H1 (cell line): Measurements from ENCODE around the gene H1-8. TPM values are rescaled to one million over a fixed set of nuclear protein-coding genes. Genes with fewer than 3 reads are reported as not detected.

Experiments used
- CTCF ChIA-PET: fragments of 300-600 bp; sonication (Branson Sonifier 250); formaldehyde crosslinking; loops from one replicate; lab custom pipeline; 2021; ENCODE audit not compliant: partially characterized antibody; lab: Charles Lee
- POLR2A ChIA-PET: fragments of 300-600 bp; sonication (Branson Sonifier 250); formaldehyde crosslinking; loops from one replicate; lab custom pipeline; 2021; ENCODE audit warnings: inconsistent platforms; ENCODE audit not compliant: partially characterized antibody; lab: Charles Lee
- DNase-seq, 2 experiments: peaks; one replicate each; pipeline versions ENCODE4 v3.0.0 to v3.0.0-alpha.2; 2010 to 2022; ENCODE audit warnings: low spot score in 2 of 2, low read depth in 1 of 2, mixed read lengths in 1 of 2
- FAIRE-seq: peaks from 2 replicates; lab custom pipeline; 2011; peaks lifted over from hg19 to GRCh38; lab: Jason Lieb, UNC
- H2AFZ ChIP-seq: 2 replicates; pipeline ENCODE4 v1.8.1; 2012; ENCODE audit warnings: low read length, inconsistent platforms
- H2AK5ac ChIP-seq: 2 replicates; pipeline ENCODE4 v1.6.1; 2013; ENCODE audit warnings: low read depth, low read length
- H2BK120ac ChIP-seq: replicated peaks from 2 replicates; pipeline ENCODE3; 2013; ENCODE audit warnings: low read depth, low read length, inconsistent platforms
- H2BK12ac ChIP-seq: 2 replicates; pipeline ENCODE4 v1.6.1; 2013; ENCODE audit warnings: low read depth, low read length
- H2BK15ac ChIP-seq: 2 replicates; pipeline ENCODE4 v1.6.1; 2013; ENCODE audit warnings: low read length
- H2BK20ac ChIP-seq: 2 replicates; pipeline ENCODE4 v1.6.1; 2013; ENCODE audit warnings: low read length
- H2BK5ac ChIP-seq: 2 replicates; pipeline ENCODE4 v1.6.1; 2013; ENCODE audit warnings: low read depth, low read length
- H3K14ac ChIP-seq: 2 replicates; pipeline ENCODE4 v1.6.1; 2013; ENCODE audit warnings: inconsistent platforms; ENCODE audit not compliant: insufficient read length
- H3K18ac ChIP-seq: 2 replicates; pipeline ENCODE4 v1.6.1; 2013; ENCODE audit warnings: low read length; ENCODE audit errors: extremely low read depth
- H3K23ac ChIP-seq: 2 replicates; pipeline ENCODE4 v1.6.1; 2013; ENCODE audit warnings: inconsistent platforms; ENCODE audit not compliant: insufficient read length
- H3K23me2 ChIP-seq: 2 replicates; pipeline ENCODE4 v1.6.1; 2013; ENCODE audit warnings: low read depth, low read length
- H3K27ac ChIP-seq: 2 replicates; pipeline ENCODE4 v1.6.1; 2011; ENCODE audit warnings: low read depth, low read length, inconsistent platforms
- H3K27me3 ChIP-seq, 4 experiments: replicated peaks in 1 of 4; 1 replicate in 1 of 4; 2 replicates in 3 of 4; pipeline versions ENCODE4 v1.6.1 to v1.8.1; 2011 to 2013; ENCODE audit warnings: low read length in 3 of 4, mild to moderate bottlenecking in 3 of 4, inconsistent platforms in 2 of 4, mixed read lengths in 2 of 4, moderate library complexity in 1 of 4; ENCODE audit not compliant: control insufficient read depth in 3 of 4, insufficient read depth in 3 of 4; ENCODE audit errors: extremely low read depth in 1 of 4
- H3K36me3 ChIP-seq, 4 experiments: 2 replicates each; pipeline versions ENCODE4 v1.6.1 to v1.8.1; 2011 to 2013; ENCODE audit warnings: mild to moderate bottlenecking in 4 of 4, low read length in 3 of 4, moderate library complexity in 2 of 4, control low read depth in 1 of 4, inconsistent platforms in 1 of 4; ENCODE audit not compliant: insufficient read depth in 4 of 4, control insufficient read depth in 2 of 4
- H3K4ac ChIP-seq: replicated peaks from 2 replicates; pipeline ENCODE3; 2013; ENCODE audit warnings: low read length, low read depth, mixed read lengths, inconsistent platforms; ENCODE audit not compliant: insufficient read length
- H3K4me1 ChIP-seq, 4 experiments: replicated peaks in 1 of 4; 1 replicate in 1 of 4; 2 replicates in 3 of 4; pipeline versions ENCODE4 v1.6.1 to v1.8.1; 2011 to 2013; ENCODE audit warnings: low read length in 3 of 4, inconsistent platforms in 2 of 4, mixed read lengths in 1 of 4; ENCODE audit not compliant: insufficient read depth in 4 of 4, control insufficient read depth in 3 of 4
- H3K4me2 ChIP-seq, 2 experiments: 2 replicates each; pipeline versions ENCODE4 v1.6.1 to v1.8.1; 2011 to 2013; ENCODE audit warnings: low read depth in 2 of 2, low read length in 2 of 2, control low read depth in 1 of 2, inconsistent platforms in 1 of 2, mild to moderate bottlenecking in 1 of 2; ENCODE audit not compliant: insufficient read depth in 1 of 2
- H3K4me3 ChIP-seq, 4 experiments: fragments of 200-600, 300-600 bp in 1 of 4; sonication (generic), shearing (Covaris generic), sonication (Bioruptor Twin) in 1 of 4; 2 replicates each; pipeline versions ENCODE4 v1.5.1 to v1.8.1; 2011 to 2016; ENCODE audit warnings: low read length in 4 of 4, low read depth in 3 of 4, control low read depth in 2 of 4, inconsistent platforms in 2 of 4, mild to moderate bottlenecking in 2 of 4, mixed read lengths in 1 of 4, moderate library complexity in 1 of 4; ENCODE audit not compliant: insufficient read depth in 2 of 4; ENCODE audit errors: extremely low read depth in 1 of 4
- H3K56ac ChIP-seq: replicated peaks from 2 replicates; pipeline ENCODE3; 2013; ENCODE audit warnings: low read depth, mild to moderate bottlenecking, mixed read lengths, low read length, inconsistent platforms; ENCODE audit not compliant: insufficient read length
- H3K79me1 ChIP-seq: 2 replicates; pipeline ENCODE4 v1.6.1; 2013; ENCODE audit warnings: low read depth, low read length, control low read depth
- H3K79me2 ChIP-seq, 2 experiments: 2 replicates each; pipeline versions ENCODE4 v1.6.1 to v1.8.1; 2012 to 2013; ENCODE audit warnings: low read length in 2 of 2, mild to moderate bottlenecking in 2 of 2, inconsistent platforms in 1 of 2; ENCODE audit not compliant: insufficient read depth in 2 of 2, control insufficient read depth in 1 of 2
- H3K9ac ChIP-seq, 4 experiments: replicated peaks in 1 of 4; 1 replicate in 1 of 4; 2 replicates in 3 of 4; pipeline versions ENCODE4 v1.6.1 to v1.8.1; 2011 to 2013; ENCODE audit warnings: low read depth in 3 of 4, low read length in 3 of 4, control low read depth in 2 of 4, mild to moderate bottlenecking in 2 of 4, moderate library complexity in 2 of 4, inconsistent platforms in 1 of 4; ENCODE audit errors: extremely low read depth in 1 of 4
- H3K9me3 ChIP-seq, 2 experiments: 2 replicates each; pipeline versions ENCODE4 v1.6.1 to v1.8.1; 2012 to 2013; ENCODE audit warnings: mild to moderate bottlenecking in 2 of 2, moderate library complexity in 2 of 2, control low read depth in 1 of 2, inconsistent platforms in 1 of 2, low read depth in 1 of 2, low read length in 1 of 2, mixed read lengths in 1 of 2; ENCODE audit not compliant: insufficient read depth in 2 of 2
- H4K20me1 ChIP-seq, 2 experiments: replicated peaks in 1 of 2; 2 replicates each; pipeline versions ENCODE3 to v1.8.1; 2011 to 2013; ENCODE audit warnings: inconsistent platforms in 2 of 2, low read length in 2 of 2, mild to moderate bottlenecking in 1 of 2; ENCODE audit not compliant: insufficient read depth in 2 of 2, control insufficient read depth in 1 of 2
- H4K5ac ChIP-seq: 2 replicates; pipeline ENCODE4 v1.6.1; 2013; ENCODE audit warnings: low read length, low read depth, mixed read lengths, inconsistent platforms; ENCODE audit not compliant: insufficient read length
- H4K8ac ChIP-seq: 2 replicates; pipeline ENCODE4 v1.8.0; 2013; ENCODE audit warnings: mild to moderate bottlenecking, moderate library complexity, low read length, inconsistent platforms; ENCODE audit not compliant: insufficient read depth; ENCODE audit errors: extremely low read depth
- H4K91ac ChIP-seq: replicated peaks from 2 replicates; pipeline ENCODE3; 2013; ENCODE audit warnings: low read length, mixed read lengths, inconsistent platforms; ENCODE audit not compliant: insufficient read length
- CEBPB ChIP-seq: IDR thresholded peaks from 2 replicates; pipeline ENCODE4 v1.6.1; 2012; ENCODE audit warnings: low read depth, low read length
- CTBP2 ChIP-seq: IDR thresholded peaks from 2 replicates; pipeline ENCODE4 v1.7.0; 2011; ENCODE audit warnings: borderline replicate concordance, mild to moderate bottlenecking, moderate library complexity, mixed read lengths, low read length; ENCODE audit not compliant: insufficient read depth, insufficient read length
- GABPA ChIP-seq: IDR thresholded peaks from 2 replicates; pipeline ENCODE4 v1.6.1; 2011; ENCODE audit warnings: mild to moderate bottlenecking, low read length, moderate library complexity, borderline replicate concordance; ENCODE audit not compliant: insufficient read depth
- KDM1A ChIP-seq: fragments of 200-600, 300-600 bp; sonication (generic); IDR thresholded peaks from 2 replicates; pipeline ENCODE4 v1.7.1; 2016; ENCODE audit warnings: mild to moderate bottlenecking, low read length, borderline replicate concordance
- RBBP5 ChIP-seq: IDR thresholded peaks from 2 replicates; pipeline ENCODE4 v1.7.1; 2012; ENCODE audit warnings: low read depth, mild to moderate bottlenecking, inconsistent platforms, low read length, moderate library complexity, borderline replicate concordance
- WGBS, 2 experiments: shearing (Covaris generic) in 1 of 2; methylation state at CpG; one replicate each; pipeline versions ENCODE4 v1.1.6 to v1.1.7; 2013 to 2015; ENCODE audit warnings: low lambda C conversion rate in 2 of 2, mixed read lengths in 2 of 2, inconsistent platforms in 1 of 2, low coverage in 1 of 2, missing lambda C conversion rate in 1 of 2; ENCODE audit not compliant: insufficient replicate concordance in 2 of 2, insufficient coverage in 1 of 2, insufficient read length in 1 of 2; ENCODE audit errors: extremely low coverage in 1 of 2, missing lambda C conversion rate in 1 of 2; 5-methylcytosine and 5-hydroxymethylcytosine counted together
- polyA plus RNA-seq, 7 experiments: library from polyadenylated mRNA; depleted of rRNA in 3 of 7; stranded (reverse) in 5 of 7; unstranded in 2 of 7; fragments of >200 nt in 5 of 7; fragments of 200-250 nt in 2 of 7; gene quantifications; 1 replicate in 5 of 7; 2 replicates in 1 of 7; 4 replicates in 1 of 7; pipeline versions ENCODE4 v1.2.1 to v1.2.3, GENCODE V29; 2011 to 2013; ENCODE audit warnings: missing spikeins in 2 of 7, mixed read lengths in 2 of 7
- total RNA-seq: library from RNA; stranded (reverse); fragmentation: NEBNext Ultra II Directional; extraction: Animal tissue kit (Norgen Biotek cat#: 25700); gene quantifications from 2 replicates; pipeline ENCODE4 v1.2.1, GENCODE V29; 2021

Gene H1-8
- total and polyA plus RNA-seq, 2 of the 8 experiments (the other 6 are each of a cell fraction or from before 2014, with no cell fraction given), result not detected

DNA sequence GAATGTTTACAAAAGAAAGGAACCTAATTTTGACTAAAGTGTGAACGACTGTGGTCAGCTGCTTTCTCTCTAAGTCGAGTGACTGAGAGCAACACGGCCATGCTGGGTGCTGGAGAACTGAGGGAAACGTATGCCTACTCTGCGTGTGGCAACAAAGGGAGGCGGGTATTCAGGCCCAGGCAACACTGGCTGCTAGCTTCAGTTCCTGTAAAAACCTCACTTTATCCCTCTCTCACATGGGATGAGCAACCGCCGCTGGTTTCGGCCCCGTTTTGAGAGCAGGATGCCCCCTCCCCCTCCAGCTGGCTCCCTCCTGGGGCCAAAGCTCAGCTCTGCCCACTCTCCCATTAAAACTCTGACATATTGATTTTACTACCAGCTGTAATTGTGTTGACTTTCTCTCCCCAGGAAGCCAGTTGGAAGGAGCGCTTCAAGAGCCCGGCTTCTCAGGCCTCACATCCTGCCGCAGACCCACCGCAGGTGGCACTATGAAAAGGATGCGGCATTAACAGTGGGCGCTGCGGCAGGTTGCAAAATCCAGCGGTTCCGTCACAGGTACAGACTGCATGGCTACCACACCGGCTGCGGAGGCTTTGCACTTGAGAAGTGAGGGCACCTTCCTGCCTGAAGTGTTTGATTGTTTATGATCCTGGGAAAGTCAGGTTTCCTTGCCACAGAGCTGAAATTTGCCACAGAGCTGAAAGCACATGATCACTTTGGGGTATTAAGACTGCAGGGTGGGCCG lies 50.8 kb downstream of the H1-8 start:
- Histone ChIP-seq H2AFZ (0 out of 2 replicates have a peak overlapping the region, but pooled peaks have one; percentile 33), H4K20me1 (no peaks in the 10 kb centered on the region), H2AK5ac (peak overlapping the region; percentile 87), H3K4ac (peak overlapping the region; percentile 82), H3K36me3 (no peaks in the 10 kb centered on the region), H3K4me1 (peaks cover 13 to 58% (median 48%) of the 10 kb centered on the region in 4 experiments), H3K4me3 (peak overlapping the region in 1 of 4 experiments; percentile 53; a peak in 1 of 8 replicates), H3K27ac (no peak overlapping the region), H3K23ac (no peak overlapping the region), H4K91ac (peak overlapping the region; percentile 80), H3K9me3 (no peaks in the 10 kb centered on the region), H2BK15ac (peak overlapping the region; percentile 99), H2BK12ac (peak overlapping the region; percentile 99)
- POLR2A ChIA-PET, result interaction anchor here (0.9 to 2.5 kb wide), 7 partner anchors 10 to 104 kb away, joined by 3 to 14 read pairs (median 3); partner anchors contain the start of gene PLXND1
- FAIRE-seq, result no peak
- TF ChIP-seq RBBP5, result peak; percentile 14; the same call in 1 of the 2 replicates
- TF ChIP-seq GABPA, result no peak; the same call in 1 of the 2 replicates
- peak; percentile 30 for TF ChIP-seq CTBP2
- TF ChIP-seq CEBPB, result 0 out of 2 replicates have a peak, but pooled peaks have one; percentile 29
- peak; percentile 77; the same call in 1 of the 2 replicates for TF ChIP-seq KDM1A
- TF ChIP-seq, all 59 proteins: peak for 4
- Histone ChIP-seq H3K4me2 (peak overlapping the region; percentile 61 to 75), H2BK5ac (peak overlapping the region; percentile 93), H3K27me3 (no peaks in the 10 kb centered on the region), H3K14ac (no peak overlapping the region), H2BK120ac (peak overlapping the region; percentile 8), H4K8ac (peak overlapping the region; percentile 20), H3K56ac (no peak overlapping the region), H2BK20ac (peak overlapping the region; percentile 13), H3K79me2 (peaks cover 0 to 15% of the 10 kb centered on the region in 2 experiments; a peak in 2 of 4 replicates), H3K79me1 (peaks cover 10% of the 10 kb centered on the region), H4K5ac (peak overlapping the region; percentile 24), H3K9ac (no peak overlapping the region), H3K18ac (peak overlapping the region; percentile 92), H3K23me2 (no peaks in the 10 kb centered on the region; the same call in 1 of the 2 replicates)
- DNase-seq, result peak in 1 of 2 experiments; percentile 55
- CTCF ChIA-PET, result interaction anchor here (0.6 to 2.7 kb wide), 17 partner anchors 9 to 311 kb away, joined by 3 to 11 read pairs (median 4); no protein-coding TSS in a partner anchor
- 35% methylated on average over 22 of the region's 22 CpGs; no CpG with 5 or more reads in 1 of the 2 experiments for whole genome bisulfite sequencing, 2 experiments
